Pancreas (tissue), 10 donors: ENCODE data around the gene IQGAP2. TPM values are rescaled to one million over a fixed set of nuclear protein-coding genes. Genes with fewer than 3 reads are reported as not detected.

Experiments used
- ATAC-seq, 4 donors: fragments of 200-7000 bp; cut with Tn5 transposase; one replicate each; pipeline versions ENCODE4 v1.8.0 to v1.9.1; 2020; ENCODE audit warnings: mild to moderate bottlenecking in 4 of 4, moderate library complexity in 4 of 4
- DNase-seq, 6 donors: peaks; one replicate each; pipeline ENCODE4 v3.0.0-alpha.2; 2020
- FAIRE-seq: peaks from 2 replicates; lab custom pipeline; 2012; peaks lifted over from hg19 to GRCh38; lab: Jason Lieb, UNC
- H3K27ac ChIP-seq, 4 donors: fragments of 200-600 bp; sonication (generic); 1 replicate in 3 of 4; 2 replicates in 1 of 4; pipeline versions ENCODE4 v1.5.0 to v1.8.0; 2020
- H3K27me3 ChIP-seq, 4 donors: fragments of 200-600 bp; one replicate each; pipeline ENCODE4 v1.8.0; 2021
- H3K36me3 ChIP-seq, 3 donors: fragments of 200-600 bp; sonication (generic) in 1 of 3; one replicate each; pipeline versions ENCODE4 v1.5.0 to v1.8.0; 2020 to 2021
- H3K4me1 ChIP-seq, 3 donors: fragments of 200-600 bp; one replicate each; pipeline ENCODE4 v1.8.0; 2021
- H3K4me3 ChIP-seq, 4 donors: fragments of 200-600 bp; sonication (generic) in 2 of 4; one replicate each; pipeline versions ENCODE4 v1.5.0 to v1.8.0; 2020 to 2021
- H3K9me3 ChIP-seq, 4 donors: fragments of 200-600 bp; one replicate each; pipeline ENCODE4 v1.8.0; 2021
- CTCF ChIP-seq, 4 donors: fragments of 200-600 bp; sonication (generic) in 3 of 4; IDR thresholded peaks; one replicate each; pipeline versions ENCODE4 v1.5.0 to v1.8.0; 2021; ENCODE audit warnings: antibody characterized with exemption in 4 of 4
- whole genome bisulfite sequencing, 2 donors: extraction: QIAGEN DNeasy Blood & Tissue Kit; methylation state at CpG; one replicate each; pipeline ENCODE4 v1.1.7; 2013; 5-methylcytosine and 5-hydroxymethylcytosine counted together
- intact Hi-C, 3 donors: fragments of 100-400 bp; cut with DNase I; formaldehyde crosslinking; loops; one replicate each; pipeline versions ENCODE4 v1.11.1 to v1.14.2; 2022
- polyA plus RNA-seq, 2 donors: library from polyadenylated mRNA; stranded (reverse); fragments of 200-250 nt; gene quantifications; one replicate each; pipeline ENCODE4 v1.2.3, GENCODE V29; 2013
- total RNA-seq, 6 donors: library from RNA; stranded (reverse); fragmentation: NEBNext Ultra II Directional in 4 of 6; extraction: Animal tissue kit (Norgen Biotek cat#: 25700) in 4 of 6; gene quantifications; one replicate each; pipeline versions ENCODE4 v1.2.1 to v1.2.4, GENCODE V29; 2021 to 2023
- donor health status: healthy with polysubstance abuse.
- donor health status: DM: no; HTN: no; CAD: no; lungs with moderate emphysema.
- donor health status: DM: no; HTN: no; CAD: no.
- donor health status: control.
- donor health status: control.
- donor health status: Bipolar disorder and iron deficiency.
- donor health status: DM: yes; HTN: yes; CAD: no.
- donor health status: DM: no; HTN: no; CAD: no.
- donor health status: DM: no; HTN: no; CAD: no.
- donor health status: DM: yes; HTN: yes; CAD: no.

IQGAP2 gene
- total and polyA plus RNA-seq, 8 donors, result 14.4 to 54.0 (median 35.2) TPM

- H3K4me3 ChIP-seq, result no peak overlapping the region
- H3K27me3 ChIP-seq, result no peaks in the 10 kb centered on the region
- intact Hi-C loops, result no loop called here
- no peak for ATAC-seq
- H3K36me3 ChIP-seq, result peaks cover 3 to 8% (median 7%) of the 10 kb centered on the region in 3 donors
- no peak for FAIRE-seq
- WGBS, 2 donors, result 81 to 98% methylated on average over 3 of the region's 3 CpGs
- no peaks in the 10 kb centered on the region for H3K9me3 ChIP-seq
- TF ChIP-seq CTCF (IDR thresholded peaks at IDR 0.05), result no peak
- no peak for DNase-seq
- no peaks in the 10 kb centered on the region for H3K4me1 ChIP-seq
- no peak overlapping the region for H3K27ac ChIP-seq
Observed at GRCh38 chr5:76693141-76693540, 290.1 kb downstream of the IQGAP2 start.

DNA sequence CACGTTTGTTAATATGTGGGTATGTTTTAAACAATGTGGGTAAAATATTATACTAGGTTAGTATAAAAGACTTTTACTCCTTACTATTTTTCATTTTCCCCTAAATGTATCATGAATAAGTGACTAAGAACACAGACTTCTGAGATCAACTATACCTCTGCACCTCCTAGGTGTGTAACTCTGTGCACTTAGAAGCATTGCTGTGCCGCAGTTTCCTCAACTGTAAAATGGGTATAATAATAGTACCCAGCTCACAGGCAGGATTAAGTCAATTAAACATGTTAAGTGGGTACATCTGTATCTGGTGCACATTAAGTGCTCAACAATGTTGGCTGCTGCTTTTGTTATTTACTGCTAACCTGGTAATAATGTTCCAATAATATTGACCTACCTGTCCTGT is 291.2 kb downstream of the IQGAP2 start:
- no peak overlapping the region for H3K4me3 ChIP-seq
- FAIRE-seq, result no peak
- H3K36me3 ChIP-seq, result peaks cover 3 to 12% (median 8%) of the 10 kb centered on the region in 3 donors
- no peaks in the 10 kb centered on the region for H3K9me3 ChIP-seq
- H3K4me1 ChIP-seq, result no peaks in the 10 kb centered on the region
- no peak for TF ChIP-seq CTCF (IDR thresholded peaks at IDR 0.05)
- H3K27me3 ChIP-seq, result no peaks in the 10 kb centered on the region
- ATAC-seq, result no peak
- intact Hi-C loops, result no loop called here
- no peak overlapping the region for H3K27ac ChIP-seq
- WGBS, 2 donors, result 50 to 69% methylated on average over 2 of the region's 2 CpGs
- DNase-seq, result no peak

DNA sequence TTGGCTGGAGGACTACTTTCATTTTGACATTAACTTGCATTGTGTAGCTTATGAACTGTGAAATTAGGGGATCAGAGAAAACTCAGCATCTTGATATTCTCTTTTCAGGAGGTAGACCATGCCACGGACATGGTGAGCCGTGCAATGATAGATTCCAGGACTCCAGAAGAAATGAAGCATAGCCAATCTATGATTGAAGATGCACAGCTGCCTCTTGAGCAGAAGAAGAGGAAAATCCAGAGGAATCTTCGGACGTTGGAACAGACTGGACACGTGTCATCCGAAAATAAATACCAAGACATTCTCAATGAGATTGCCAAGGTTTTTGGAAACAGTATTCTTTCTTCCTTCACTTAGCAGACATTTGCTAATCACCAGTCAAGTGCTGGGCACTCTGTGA is 292.3 kb downstream of the IQGAP2 start:
- no peaks in the 10 kb centered on the region for H3K4me1 ChIP-seq
- no peak overlapping the region for H3K4me3 ChIP-seq
- DNase-seq, result no peak
- WGBS, 2 donors, result 87 to 92% methylated on average over 6 of the region's 6 CpGs
- H3K36me3 ChIP-seq, result peaks cover 3 to 12% (median 8%) of the 10 kb centered on the region in 3 donors
- intact Hi-C loops, result no loop called here
- no peak overlapping the region for H3K27ac ChIP-seq
- FAIRE-seq, result no peak
- TF ChIP-seq CTCF (IDR thresholded peaks at IDR 0.05), result no peak
- H3K27me3 ChIP-seq, result no peaks in the 10 kb centered on the region
- no peak for ATAC-seq
- H3K9me3 ChIP-seq, result no peaks in the 10 kb centered on the region

DNA sequence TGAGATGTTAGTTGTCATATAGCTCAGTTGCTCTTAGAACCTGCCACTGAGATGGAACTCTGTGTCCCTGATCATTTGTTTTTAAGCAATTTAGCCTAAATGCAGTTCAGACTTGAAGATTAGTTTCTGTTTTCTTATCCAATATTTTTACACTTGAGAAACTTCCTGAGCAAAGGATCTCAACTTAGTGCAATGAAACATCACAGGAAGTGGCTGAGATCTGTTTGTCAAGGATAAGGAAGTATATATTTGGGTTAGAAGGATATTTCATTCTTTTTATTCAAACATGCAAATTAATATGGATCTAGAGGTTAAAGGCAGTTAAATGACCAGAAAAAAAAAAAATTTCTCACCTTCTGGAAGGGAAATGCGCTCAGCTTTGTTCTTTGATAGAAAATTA is 293.2 kb downstream of the IQGAP2 start:
- Histone ChIP-seq H3K4me3 (no peak overlapping the region), H3K9me3 (no peaks in the 10 kb centered on the region), H3K27me3 (no peaks in the 10 kb centered on the region), H3K4me1 (no peaks in the 10 kb centered on the region), H3K27ac (no peak overlapping the region), H3K36me3 (peaks cover 3 to 21% (median 11%) of the 10 kb centered on the region in 3 donors)
- 93 to 98% methylated on average over 1 of the region's 1 CpG for WGBS, 2 donors
- DNase-seq (no peak), FAIRE-seq (no peak), ATAC-seq (no peak)
- TF ChIP-seq CTCF (IDR thresholded peaks at IDR 0.05), result no peak
- intact Hi-C loops, result no loop called here

GRCh38 chr5:76697670-76698069 is 294.6 kb downstream of the IQGAP2 start:
- Histone ChIP-seq H3K9me3 (no peaks in the 10 kb centered on the region), H3K36me3 (peaks cover 3 to 30% (median 21%) of the 10 kb centered on the region in 3 donors), H3K4me1 (no peaks in the 10 kb centered on the region), H3K27ac (no peak overlapping the region), H3K27me3 (no peaks in the 10 kb centered on the region), H3K4me3 (no peak overlapping the region)
- 96 to 98% methylated on average over 5 of the region's 5 CpGs for WGBS, 2 donors
- ATAC-seq, result no peak
- DNase-seq, result no peak
- no peak for FAIRE-seq
- no peak for TF ChIP-seq CTCF (IDR thresholded peaks at IDR 0.05)
- intact Hi-C loops, result no loop called here
